Activated naive CD4-positive, alpha-beta T cell treated with anti-CD3 and anti-CD28 coated beads, Interleukin-2, amount 10 ng/mL, durations not matched to agents 7 days and 5 days (primary cell): ENCODE data around the gene CAPN13.

Experiments
- CTCF ChIA-PET: fragments of 350-600 bp; sonication (Branson Sonifier 250); formaldehyde crosslinking; loops from one replicate; lab custom pipeline; 2021; ENCODE audit warnings: antibody characterized with exemption; lab: Charles Lee
- DNase-seq: peaks from one replicate; pipeline ENCODE4 v3.0.0-alpha.2; 2020
- H3K27ac Mint-ChIP-seq: one replicate; pipeline ENCODE4 v1.8.0; 2021; ENCODE audit warnings: mild to moderate bottlenecking, moderate library complexity, mixed read lengths
- H3K27me3 Mint-ChIP-seq: one replicate; pipeline ENCODE4 v1.8.0; 2021; ENCODE audit warnings: mild to moderate bottlenecking, mixed read lengths
- H3K36me3 Mint-ChIP-seq: one replicate; pipeline ENCODE4 v1.8.0; 2021; ENCODE audit warnings: mixed read lengths
- H3K4me1 Mint-ChIP-seq: one replicate; pipeline ENCODE4 v1.8.0; 2021; ENCODE audit warnings: mixed read lengths
- H3K4me3 Mint-ChIP-seq: one replicate; pipeline ENCODE4 v1.8.0; 2021; ENCODE audit warnings: mild to moderate bottlenecking, moderate library complexity, mixed read lengths
- H3K9me3 Mint-ChIP-seq: one replicate; pipeline ENCODE4 v1.8.0; 2021; ENCODE audit warnings: mixed read lengths

Gene CAPN13

DNA sequence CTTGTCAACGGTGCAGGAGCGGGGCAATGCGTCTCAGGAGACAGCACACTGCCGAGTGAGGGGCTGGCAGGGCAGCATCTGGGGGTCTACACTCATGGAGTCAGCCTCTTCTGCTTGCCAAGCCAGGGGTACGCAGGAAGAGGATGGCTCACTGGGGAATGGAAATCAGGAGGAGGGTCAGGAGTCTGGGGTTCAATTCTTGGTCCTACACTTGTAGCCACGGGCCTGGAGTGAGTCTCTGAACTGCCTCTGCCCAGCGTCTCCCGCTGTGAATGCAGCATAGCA lies 70.0 kb downstream of the CAPN13 start:
- H3K27me3 Mint-ChIP-seq, result peaks cover 6% of the 10 kb centered on the region
- no peak overlapping the region for H3K27ac Mint-ChIP-seq
- H3K4me3 Mint-ChIP-seq, result no peak overlapping the region
- CTCF ChIA-PET, result no interaction called here
- no peaks in the 10 kb centered on the region for H3K36me3 Mint-ChIP-seq
- H3K9me3 Mint-ChIP-seq, result no peaks in the 10 kb centered on the region
- DNase-seq, result no peak
- no peaks in the 10 kb centered on the region for H3K4me1 Mint-ChIP-seq

DNA sequence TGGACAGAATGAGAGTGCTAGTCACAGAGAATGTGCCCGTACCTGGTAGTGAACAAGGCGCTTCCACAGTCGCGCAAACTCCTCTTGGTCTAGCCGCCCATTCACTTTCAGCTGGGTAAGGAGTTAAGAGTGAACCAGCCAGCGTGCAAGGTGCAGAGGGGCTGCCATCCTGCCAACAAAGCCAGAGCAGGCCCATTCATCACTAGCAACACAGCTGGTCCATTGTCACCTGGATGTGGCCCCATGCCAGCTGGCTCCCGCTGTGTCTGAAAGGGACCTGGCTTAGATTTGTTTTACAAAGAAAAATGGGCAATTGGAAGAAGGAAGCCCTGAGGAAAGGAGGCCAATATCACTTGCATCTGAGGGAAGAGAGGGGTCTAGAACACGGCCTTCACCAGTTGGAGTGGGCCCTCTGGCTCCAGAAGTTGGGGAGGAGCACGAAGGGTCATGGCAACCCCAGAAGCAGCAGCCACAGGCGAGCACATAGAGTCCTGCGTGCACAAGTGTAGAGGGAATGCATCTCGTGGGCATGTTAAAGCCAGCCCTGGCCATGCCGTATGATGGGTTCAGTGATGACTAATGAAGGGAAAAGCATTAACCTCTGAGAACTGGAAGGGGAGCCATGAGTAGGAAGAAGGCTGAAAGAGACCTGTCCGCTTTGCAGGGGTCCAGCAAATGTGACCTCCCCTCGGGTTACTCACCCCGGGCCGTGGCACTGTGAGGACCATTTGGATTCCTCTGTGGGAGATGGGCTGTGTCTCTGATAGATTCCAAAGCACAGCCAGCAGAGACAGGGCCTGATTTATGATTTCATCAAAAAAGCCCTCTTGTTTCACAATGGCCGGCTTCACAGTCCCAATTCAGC lies 70.6 kb downstream of the CAPN13 start:
- H3K4me1 Mint-ChIP-seq, result no peaks in the 10 kb centered on the region
- peaks cover 6% of the 10 kb centered on the region for H3K27me3 Mint-ChIP-seq
- H3K27ac Mint-ChIP-seq, result no peak overlapping the region
- CTCF ChIA-PET, result no interaction called here
- no peak overlapping the region for H3K4me3 Mint-ChIP-seq
- no peak for DNase-seq
- H3K9me3 Mint-ChIP-seq, result no peaks in the 10 kb centered on the region
- H3K36me3 Mint-ChIP-seq, result no peaks in the 10 kb centered on the region

DNA sequence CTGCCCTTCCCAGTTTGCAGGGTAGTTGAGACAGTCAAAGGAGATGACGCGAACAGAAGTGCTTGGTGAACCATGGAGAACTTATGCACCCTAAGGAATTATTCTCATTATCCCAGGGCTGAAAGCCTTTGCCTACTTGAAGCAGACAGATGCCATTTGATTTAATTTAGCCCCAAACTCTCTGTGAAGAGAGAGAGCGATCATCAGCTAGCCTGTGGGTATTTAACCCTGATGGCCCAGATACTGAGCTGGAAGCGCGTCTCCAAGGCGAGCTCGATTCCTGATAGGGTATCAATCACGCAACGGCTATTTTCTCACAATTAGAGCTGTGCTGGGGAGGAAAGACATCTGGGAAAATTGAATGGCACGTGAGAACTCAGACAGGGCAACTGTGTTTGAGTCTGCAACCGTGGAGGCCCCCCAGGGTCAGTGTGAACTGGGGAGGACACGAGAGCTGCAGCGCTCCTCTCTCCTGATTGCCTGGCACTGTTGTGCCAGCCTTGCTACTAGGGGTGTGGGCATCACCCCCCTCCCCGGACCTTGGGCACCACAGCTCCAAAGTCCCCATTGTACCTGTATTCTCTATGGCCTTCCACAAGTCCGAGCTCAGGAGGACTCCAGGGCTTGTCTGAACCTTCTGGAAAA lies 73.2 kb downstream of the CAPN13 start:
- Mint-ChIP-seq H3K27me3 (peaks cover 11% of the 10 kb centered on the region), H3K4me1 (no peaks in the 10 kb centered on the region), H3K4me3 (no peak overlapping the region), H3K36me3 (no peaks in the 10 kb centered on the region), H3K27ac (no peak overlapping the region), H3K9me3 (no peaks in the 10 kb centered on the region)
- CTCF ChIA-PET, result no interaction called here
- DNase-seq, result no peak

DNA sequence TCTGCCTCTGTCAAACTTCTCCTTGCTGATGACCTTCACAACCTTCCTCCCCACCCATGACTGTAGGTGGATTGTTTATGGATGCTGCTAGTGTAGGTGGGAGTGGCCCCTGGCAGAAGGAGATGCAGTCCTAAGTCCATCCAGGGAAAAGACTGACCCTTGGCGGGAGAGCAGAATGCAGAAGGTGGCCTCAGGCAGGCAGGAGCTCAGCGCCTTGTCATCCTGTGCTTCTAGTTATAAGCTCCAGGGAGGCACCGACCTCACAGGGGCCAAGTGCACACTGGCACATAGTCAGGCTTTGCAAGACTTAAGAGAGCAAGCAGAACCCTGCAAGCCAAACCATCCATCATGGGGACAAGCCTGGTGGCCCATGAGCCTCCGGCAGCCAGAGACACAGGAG lies 74.4 kb downstream of the CAPN13 start:
- CTCF ChIA-PET, result no interaction called here
- Mint-ChIP-seq H3K36me3 (no peaks in the 10 kb centered on the region), H3K27me3 (peaks cover 11% of the 10 kb centered on the region), H3K27ac (no peak overlapping the region), H3K9me3 (no peaks in the 10 kb centered on the region), H3K4me3 (no peak overlapping the region), H3K4me1 (no peaks in the 10 kb centered on the region)
- DNase-seq, result no peak

DNA sequence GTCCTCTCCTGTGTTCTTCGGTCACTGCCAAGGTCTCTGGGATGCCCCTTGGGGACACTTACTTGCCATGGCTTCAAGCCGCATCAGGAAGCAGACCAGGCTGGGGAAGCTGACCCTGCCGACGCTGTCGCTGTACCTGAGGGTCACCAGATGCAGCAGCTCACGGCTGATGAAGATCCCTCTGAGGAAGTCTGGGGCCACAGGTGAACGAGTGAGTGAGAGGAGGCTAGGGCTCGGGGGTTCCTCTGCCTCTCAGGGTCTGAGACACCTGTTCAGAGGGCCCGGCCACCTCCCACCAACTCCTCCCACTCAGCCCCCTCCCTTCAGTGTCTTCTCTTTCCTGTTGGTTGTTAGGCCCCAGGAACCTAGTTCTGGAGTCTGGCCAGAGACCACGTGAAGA lies 74.9 kb downstream of the CAPN13 start:
- Mint-ChIP-seq H3K27me3 (peaks cover 13% of the 10 kb centered on the region), H3K4me1 (no peaks in the 10 kb centered on the region), H3K36me3 (no peaks in the 10 kb centered on the region), H3K4me3 (no peak overlapping the region), H3K27ac (no peak overlapping the region), H3K9me3 (no peaks in the 10 kb centered on the region)
- CTCF ChIA-PET, result no interaction called here
- no peak for DNase-seq

DNA sequence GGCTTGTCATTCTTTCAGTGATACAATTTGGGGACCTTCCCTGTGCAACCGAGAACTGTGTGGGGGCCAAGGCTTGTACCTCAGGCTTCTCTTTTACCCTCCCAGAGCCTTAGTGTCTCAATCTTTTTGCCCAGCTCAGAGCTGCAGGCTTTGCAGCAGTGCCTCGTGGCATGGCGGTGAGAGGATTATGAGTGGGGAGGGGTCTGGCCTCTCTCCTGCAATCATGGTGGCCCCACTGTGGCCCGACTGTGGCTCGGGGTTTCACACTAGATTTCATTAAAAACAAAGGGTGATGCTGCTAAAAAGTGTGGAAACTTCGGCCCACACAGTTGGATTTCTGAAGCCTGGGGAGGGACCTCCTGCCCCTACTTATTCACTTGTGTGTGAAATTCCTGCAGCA lies 75.5 kb downstream of the CAPN13 start:
- no peaks in the 10 kb centered on the region for H3K9me3 Mint-ChIP-seq
- H3K27me3 Mint-ChIP-seq, result peaks cover 9% of the 10 kb centered on the region
- H3K4me3 Mint-ChIP-seq, result no peak overlapping the region
- no peaks in the 10 kb centered on the region for H3K4me1 Mint-ChIP-seq
- H3K27ac Mint-ChIP-seq, result no peak overlapping the region
- CTCF ChIA-PET, result interaction anchor here (1.8 kb wide), 1 partner anchor 438 kb away, joined by 5 read pairs; no protein-coding TSS in a partner anchor
- no peaks in the 10 kb centered on the region for H3K36me3 Mint-ChIP-seq
- DNase-seq, result no peak

DNA sequence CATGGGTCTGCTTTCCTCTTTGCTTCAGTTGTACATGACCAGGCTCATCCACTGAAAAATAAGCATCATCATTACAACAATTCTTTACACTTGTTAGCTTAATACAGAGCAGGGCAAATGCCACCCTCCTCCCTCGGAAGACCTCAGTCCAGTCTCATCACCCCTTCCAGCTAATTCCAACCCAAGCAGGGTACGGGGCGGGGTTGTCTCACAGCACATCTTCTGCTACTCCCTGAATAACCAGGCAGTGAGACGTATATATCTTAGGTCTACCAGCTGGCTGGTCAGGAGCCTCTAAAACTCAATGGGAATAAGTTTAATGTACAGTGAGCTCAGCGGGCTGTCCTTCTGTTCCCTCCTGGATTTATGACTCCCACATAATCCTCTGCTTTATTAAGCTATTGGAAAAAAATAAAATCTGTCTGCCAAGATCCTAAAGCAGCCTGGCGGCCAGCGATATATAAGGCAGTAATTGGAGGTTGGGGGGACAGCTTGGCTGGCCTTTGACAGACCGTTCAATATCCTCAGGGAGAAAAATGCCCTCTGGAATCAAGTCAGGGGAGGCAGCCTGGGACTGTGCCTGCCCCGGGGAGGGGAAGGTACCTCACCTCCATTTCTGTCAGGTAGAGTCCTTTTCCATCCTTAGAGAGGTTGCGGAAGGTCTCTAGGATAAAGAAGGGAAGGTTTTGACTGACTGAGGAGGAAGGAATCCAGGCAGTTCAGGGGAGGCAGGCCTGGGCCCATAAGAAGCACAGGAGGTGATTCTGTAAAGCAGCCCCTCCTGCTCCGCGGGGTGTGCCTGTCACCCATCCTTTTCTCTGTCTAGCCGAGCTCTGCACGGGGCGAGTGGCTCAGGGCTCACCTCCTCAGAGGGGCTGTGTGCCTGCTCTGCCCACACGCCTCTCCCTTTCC lies 76.3 kb downstream of the CAPN13 start:
- DNase-seq, result no peak
- no peaks in the 10 kb centered on the region for H3K36me3 Mint-ChIP-seq
- H3K4me3 Mint-ChIP-seq, result no peak overlapping the region
- no peaks in the 10 kb centered on the region for H3K9me3 Mint-ChIP-seq
- peaks cover 9% of the 10 kb centered on the region for H3K27me3 Mint-ChIP-seq
- no peaks in the 10 kb centered on the region for H3K4me1 Mint-ChIP-seq
- H3K27ac Mint-ChIP-seq, result no peak overlapping the region
- CTCF ChIA-PET, result interaction anchor here (1.8 kb wide), 1 partner anchor 439 kb away, joined by 5 read pairs; no protein-coding TSS in a partner anchor

DNA sequence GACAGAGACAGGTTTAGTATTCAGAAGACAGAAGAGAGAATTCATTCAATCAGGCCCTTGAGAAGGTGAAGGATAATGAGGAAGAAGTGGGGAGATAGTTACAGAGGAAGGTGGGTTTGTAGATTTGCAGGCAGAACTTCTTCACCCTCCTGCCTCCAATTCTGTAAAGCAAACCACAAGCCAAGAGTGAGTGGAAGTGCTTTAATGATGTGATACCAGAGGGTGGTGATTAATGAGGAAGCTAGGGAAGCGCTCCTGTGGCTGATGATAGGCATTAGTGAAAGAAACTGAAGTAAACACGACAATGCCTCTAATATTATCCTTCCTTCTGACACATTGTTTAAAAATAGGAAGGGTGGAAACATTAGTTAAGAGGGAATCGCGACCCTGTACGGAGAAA lies 78.2 kb downstream of the CAPN13 start:
- DNase-seq, result no peak
- Mint-ChIP-seq H3K4me1 (no peaks in the 10 kb centered on the region), H3K4me3 (no peak overlapping the region), H3K27ac (no peak overlapping the region), H3K9me3 (no peaks in the 10 kb centered on the region), H3K36me3 (no peaks in the 10 kb centered on the region), H3K27me3 (peaks cover 19% of the 10 kb centered on the region)
- CTCF ChIA-PET, result interaction anchor here (1.1 kb wide), 1 partner anchor 17 kb away, joined by 3 read pairs; no protein-coding TSS in a partner anchor

DNA sequence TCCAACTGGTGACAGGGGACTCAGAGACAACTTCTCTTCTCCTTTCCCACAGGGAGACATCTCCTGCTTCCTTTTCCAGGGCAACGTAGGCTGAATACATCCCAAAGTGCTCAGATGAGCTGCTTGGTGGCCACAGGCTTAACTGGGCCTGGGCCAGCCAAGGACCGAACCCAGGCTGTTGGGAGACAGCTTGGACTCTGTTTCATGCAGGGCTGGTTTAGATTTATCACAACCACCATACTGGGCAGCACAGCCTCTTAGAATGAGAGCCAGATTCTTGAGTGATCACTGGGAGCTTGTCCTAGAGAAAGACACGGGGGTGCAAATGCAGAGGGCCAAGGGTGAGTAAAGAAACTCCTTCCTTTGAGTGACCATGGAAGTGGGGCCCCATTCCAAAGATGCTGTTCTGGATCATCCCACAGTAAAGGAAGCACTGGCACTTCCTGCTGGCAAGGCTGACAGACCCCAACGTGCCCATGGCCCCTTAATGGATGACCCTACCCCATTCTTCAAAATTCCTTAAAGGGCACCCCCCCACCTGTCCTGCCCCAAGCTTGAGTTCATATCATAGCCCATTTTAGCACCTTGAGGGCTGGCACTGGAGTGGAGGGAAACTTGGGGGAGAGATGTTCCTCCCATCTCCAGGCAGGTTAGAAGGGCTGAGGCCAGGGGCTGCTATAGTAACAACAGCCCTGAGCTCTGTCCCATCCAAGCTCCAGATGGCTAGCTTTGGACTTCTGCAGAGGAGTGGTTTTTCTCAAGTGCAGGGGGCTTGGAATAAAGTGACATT lies 84.1 kb downstream of the CAPN13 start:
- CTCF ChIA-PET, result interaction anchor here (1.2 to 1.7 kb wide), 2 partner anchors 9 to 10 kb away, joined by 3 read pairs; no protein-coding TSS in a partner anchor

DNA sequence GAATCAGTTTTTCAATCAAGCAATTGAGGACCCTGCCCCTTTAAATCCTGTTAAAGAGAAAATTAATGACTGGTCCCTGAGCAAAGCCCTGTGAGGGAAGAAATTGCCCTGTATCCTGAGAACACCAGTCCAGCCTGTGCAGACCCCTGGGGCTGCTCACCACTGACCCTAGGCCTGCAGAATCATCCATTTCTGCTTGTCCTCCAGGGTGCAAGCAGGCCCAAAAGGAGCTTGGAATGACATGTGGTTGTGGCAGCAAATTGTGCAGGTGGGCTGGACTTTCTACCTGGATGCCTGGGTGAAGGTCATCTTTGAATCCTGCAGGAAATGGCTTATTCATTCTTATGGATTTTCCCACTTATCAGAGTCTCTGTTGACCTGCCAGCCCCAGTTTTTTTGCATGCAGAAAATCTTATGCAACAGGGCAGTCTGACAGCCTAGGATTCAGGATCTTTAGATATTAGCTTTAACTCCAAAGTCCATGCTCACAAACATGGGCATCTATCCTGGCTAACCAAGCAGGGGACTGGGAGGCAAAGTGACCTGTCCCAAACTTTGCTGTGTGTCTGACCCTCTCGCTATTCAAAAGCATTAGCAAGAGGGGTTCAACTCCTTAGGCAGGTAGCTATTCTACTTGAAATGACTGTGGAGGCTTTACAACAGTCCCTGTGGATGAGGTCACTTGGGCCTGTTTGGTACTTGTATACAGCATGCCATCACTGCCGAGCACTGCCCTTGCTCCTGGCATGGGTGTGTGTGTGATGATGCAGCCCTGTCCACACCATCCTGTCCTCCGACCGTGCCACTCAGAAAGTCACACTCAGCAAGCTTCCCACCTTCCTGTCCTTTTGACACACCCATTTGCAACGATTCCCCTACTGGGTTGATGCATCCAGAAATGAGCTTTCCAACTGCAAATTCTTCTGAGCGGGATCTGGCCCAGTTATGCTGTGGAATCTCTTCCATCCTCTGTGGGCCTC lies 85.3 kb downstream of the CAPN13 start:
- H3K4me3 Mint-ChIP-seq, result no peak overlapping the region
- peaks cover 18% of the 10 kb centered on the region for H3K27me3 Mint-ChIP-seq
- DNase-seq, result no peak
- no peak overlapping the region for H3K27ac Mint-ChIP-seq
- H3K9me3 Mint-ChIP-seq, result no peaks in the 10 kb centered on the region
- H3K36me3 Mint-ChIP-seq, result no peaks in the 10 kb centered on the region
- H3K4me1 Mint-ChIP-seq, result no peaks in the 10 kb centered on the region
- CTCF ChIA-PET, result interaction anchor here (1.2 to 1.7 kb wide), 4 partner anchors 7 to 554 kb away, joined by 3 to 6 read pairs (median 4); no protein-coding TSS in a partner anchor

More for the DNA sequence above, 84.1 kb downstream of the CAPN13 start:
- H3K27me3 Mint-ChIP-seq, result peaks cover 22% of the 10 kb centered on the region
- H3K4me3 Mint-ChIP-seq, result no peak overlapping the region
- H3K27ac Mint-ChIP-seq, result no peak overlapping the region
- H3K36me3 Mint-ChIP-seq, result no peaks in the 10 kb centered on the region
- no peaks in the 10 kb centered on the region for H3K9me3 Mint-ChIP-seq
- no peak for DNase-seq
- H3K4me1 Mint-ChIP-seq, result no peaks in the 10 kb centered on the region

DNA sequence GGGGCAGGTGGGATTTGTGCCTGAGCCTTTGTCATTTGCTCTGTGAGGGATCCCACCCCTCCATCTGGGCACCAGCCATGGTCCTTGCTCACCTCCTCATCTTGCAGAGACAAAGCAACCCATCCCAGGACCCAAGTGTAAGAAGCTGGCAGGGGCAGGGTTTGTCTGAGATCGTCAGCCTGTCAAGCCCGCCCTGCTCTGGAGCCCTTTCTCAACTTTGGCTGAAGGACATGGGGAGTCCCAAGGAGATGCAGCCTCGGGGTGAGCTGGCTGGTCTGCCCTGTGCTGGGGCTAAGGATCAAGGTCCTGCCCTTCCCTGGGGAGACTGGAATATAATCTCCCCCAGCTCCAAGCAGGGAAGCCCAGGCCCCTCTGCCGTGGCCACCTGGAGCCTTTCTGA lies 86.0 kb downstream of the CAPN13 start:
- Mint-ChIP-seq H3K4me1 (no peaks in the 10 kb centered on the region), H3K4me3 (no peak overlapping the region), H3K27ac (no peak overlapping the region), H3K27me3 (peaks cover 20% of the 10 kb centered on the region), H3K36me3 (no peaks in the 10 kb centered on the region), H3K9me3 (no peaks in the 10 kb centered on the region)
- DNase-seq, result no peak
- CTCF ChIA-PET, result interaction anchor here (1.5 to 1.6 kb wide), 2 partner anchors 9 to 553 kb away, joined by 4 to 6 read pairs; no protein-coding TSS in a partner anchor

DNA sequence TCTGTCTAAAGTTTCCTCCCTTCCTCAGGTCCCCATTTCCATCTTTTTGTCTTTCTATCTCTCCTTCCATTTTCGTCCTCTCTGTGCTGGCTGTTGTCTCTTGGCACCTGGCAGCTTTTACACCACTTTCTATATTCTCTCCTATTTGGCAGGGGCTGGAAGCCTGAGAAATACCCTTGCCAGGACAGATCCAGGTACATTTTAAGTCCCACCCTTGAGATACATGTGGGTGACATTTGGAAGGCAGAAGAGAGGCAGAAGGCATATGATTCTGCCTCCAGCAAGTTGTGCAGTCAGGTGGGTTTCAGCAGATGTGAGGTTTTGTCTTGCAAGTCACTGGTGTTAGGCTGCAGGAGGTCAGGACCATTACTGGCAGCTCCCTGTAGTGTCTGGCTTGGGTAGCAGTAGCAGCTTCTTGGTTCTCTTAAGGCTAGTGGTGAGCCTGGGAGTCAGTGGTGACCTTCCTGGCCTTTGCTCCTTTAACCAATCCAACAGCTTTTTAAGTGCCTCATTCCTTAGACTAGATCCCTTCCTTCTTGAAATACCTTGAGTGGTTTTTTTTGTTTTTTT lies 90.1 kb downstream of the CAPN13 start:
- H3K36me3 Mint-ChIP-seq, result no peaks in the 10 kb centered on the region
- H3K27me3 Mint-ChIP-seq, result peaks cover 8% of the 10 kb centered on the region
- peaks cover 4% of the 10 kb centered on the region for H3K4me1 Mint-ChIP-seq
- no peaks in the 10 kb centered on the region for H3K9me3 Mint-ChIP-seq
- peak; percentile 12 for DNase-seq
- CTCF ChIA-PET, result interaction anchor here (0.6 to 8.1 kb wide), 5 partner anchors 143 to 709 kb away, joined by 3 to 103 read pairs (median 4); no protein-coding TSS in a partner anchor
- no peak overlapping the region for H3K4me3 Mint-ChIP-seq
- H3K27ac Mint-ChIP-seq, result no peak overlapping the region
